GM12878 (cell line): Measurements from ENCODE around the gene NDEL1. TPM values are rescaled to one million over a fixed set of nuclear protein-coding genes. Genes with fewer than 3 reads are reported as not detected.

ENCODE experiments used
- ATAC-seq: fragments of 200-7000 bp; cut with Tn5 transposase; 3 replicates; pipeline ENCODE4 v1.9.1; 2020; ENCODE audit warnings: mild to moderate bottlenecking, moderate library complexity
- BruUV-seq: library from RNA; stranded (reverse); fragments of 400-500 nt; replicated peaks from 2 replicates; lab custom pipeline; 2021; lab: Mats Ljungman, UMichigan
- CTCF ChIA-PET: fragments of 300-600 bp; sonication (Branson Sonifier 250); formaldehyde crosslinking; extraction: SDS; loops from one replicate; lab custom pipeline; 2021; ENCODE audit warnings: inconsistent platforms; lab: Yijun Ruan, JAX
- POLR2A ChIA-PET: fragments of 350-600 bp; formaldehyde crosslinking; extraction: SDS; loops from one replicate; lab custom pipeline; 2021; ENCODE audit warnings: inconsistent platforms; lab: Charles Lee
- RAD21 ChIA-PET: fragments of 300-600 bp; sonication (Branson Sonifier 250); formaldehyde crosslinking; loops from one replicate; lab custom pipeline; 2023; ENCODE audit warnings: antibody characterized with exemption; ENCODE audit not compliant: unreplicated experiment; lab: Charles Lee
- SMC1A ChIA-PET: fragments of 300-600 bp; sonication (Branson Sonifier 250); formaldehyde crosslinking; loops from one replicate; lab custom pipeline; 2023; ENCODE audit not compliant: unreplicated experiment, uncharacterized antibody; lab: Charles Lee
- DNase-seq: peaks from one replicate; pipeline ENCODE4 v3.0.0-alpha.2; 2011; ENCODE audit warnings: low read depth, low spot score
- FAIRE-seq: peaks from 3 replicates; lab custom pipeline; 2011; peaks lifted over from hg19 to GRCh38; lab: Jason Lieb, UNC
- H2AFZ ChIP-seq: 2 replicates; pipeline ENCODE4 v1.6.0; 2011; ENCODE audit warnings: low read depth, low read length, control low read depth; ENCODE audit not compliant: control insufficient read depth
- H3K27ac ChIP-seq: 2 replicates; pipeline ENCODE4 v1.5.1; 2011; ENCODE audit warnings: control low read depth; ENCODE audit not compliant: control insufficient read depth, insufficient read depth
- H3K27me3 ChIP-seq, 2 experiments: replicated peaks in 1 of 2; 2 replicates each; pipeline versions ENCODE4 v1.6.0 to v1.6.1; 2011; ENCODE audit warnings: low read length in 1 of 2; ENCODE audit not compliant: control insufficient read depth in 2 of 2, insufficient read depth in 2 of 2
- H3K36me3 ChIP-seq, 2 experiments: 2 replicates each; pipeline ENCODE4 v1.5.1; 2011; ENCODE audit warnings: low read length in 1 of 2; ENCODE audit not compliant: control insufficient read depth in 2 of 2, insufficient read depth in 2 of 2
- H3K4me1 ChIP-seq: 2 replicates; pipeline ENCODE4 v1.6.1; 2011; ENCODE audit warnings: mild to moderate bottlenecking, low read length, moderate library complexity, mixed read lengths; ENCODE audit not compliant: control insufficient read depth, insufficient read depth
- H3K4me2 ChIP-seq: 2 replicates; pipeline ENCODE4 v1.6.0; 2011; ENCODE audit warnings: control low read depth; ENCODE audit not compliant: control insufficient read depth, insufficient read depth
- H3K4me3 ChIP-seq: fragments of 200-600 bp; sonication (generic); 2 replicates; pipeline ENCODE4 v1.5.1; 2016
- H3K79me2 ChIP-seq: 2 replicates; pipeline ENCODE4 v1.6.0; 2011; ENCODE audit warnings: low read length; ENCODE audit not compliant: control insufficient read depth, insufficient read depth
- H3K9ac ChIP-seq: 2 replicates; pipeline ENCODE4 v1.8.0; 2011; ENCODE audit warnings: low read length, control low read depth, mixed read lengths; ENCODE audit not compliant: control insufficient read depth, insufficient read depth
- H3K9me3 ChIP-seq: replicated peaks from 3 replicates; pipeline ENCODE4 v1.5.1; 2011; ENCODE audit warnings: mild to moderate bottlenecking, low read length; ENCODE audit not compliant: control insufficient read depth, insufficient read depth
- H4K20me1 ChIP-seq: 2 replicates; pipeline ENCODE4 v1.6.0; 2011; ENCODE audit not compliant: control insufficient read depth, insufficient read depth
- CEBPB ChIP-seq, 2 experiments: fragments of 150-350 bp in 1 of 2; IDR thresholded peaks; 2 replicates each; pipeline ENCODE4 v1.6.1; 2012 to 2014; ENCODE audit warnings: low read depth in 2 of 2, low read length in 2 of 2, borderline replicate concordance in 1 of 2, inconsistent platforms in 1 of 2
- HDAC6 ChIP-seq: fragments of 200-600 bp; sonication (generic); IDR thresholded peaks from one replicate; pipeline ENCODE4 v1.8.0; 2017; ENCODE audit warnings: antibody characterized with exemption; ENCODE audit not compliant: unreplicated experiment
- KDM1A ChIP-seq: fragments of 200-600 bp; sonication (generic); IDR thresholded peaks from 2 replicates; pipeline ENCODE4 v1.6.1; 2016; ENCODE audit warnings: borderline replicate concordance
- MAX ChIP-seq: IDR thresholded peaks from 2 replicates; pipeline ENCODE4 v1.6.1; 2012; ENCODE audit warnings: low read depth, low read length, improper control_type of control experiment
- POU2F2 ChIP-seq: IDR thresholded peaks from 3 replicates; pipeline ENCODE4 v1.6.1; 2011; ENCODE audit warnings: low read depth, mild to moderate bottlenecking, low read length, borderline replicate concordance
- SREBF2 ChIP-seq: IDR thresholded peaks from 2 replicates; pipeline ENCODE4 v1.6.1; 2012; ENCODE audit warnings: mild to moderate bottlenecking, low read length
- SRF ChIP-seq, 2 experiments: IDR thresholded peaks; 2 replicates each; pipeline ENCODE4 v1.6.1; 2011; ENCODE audit warnings: low read depth in 2 of 2, low read length in 2 of 2, mild to moderate bottlenecking in 1 of 2, moderate library complexity in 1 of 2
- WGBS: methylation state at CpG from one replicate; pipeline ENCODE4 v1.1.6; 2016; ENCODE audit warnings: low lambda C conversion rate; ENCODE audit not compliant: insufficient replicate concordance, insufficient coverage; ENCODE audit errors: missing lambda C conversion rate; 5-methylcytosine and 5-hydroxymethylcytosine counted together
- in situ Hi-C: fragments of 300-500 bp; cut with MboI; formaldehyde crosslinking; loops from 9 replicates; pipeline ENCODE4 v1.14.3; 2018; ENCODE audit warnings: mixed read lengths
- intact Hi-C: fragments of 100-400 bp; cut with micrococcal nuclease; formaldehyde crosslinking; loops from one replicate; pipeline ENCODE4 v1.14.2; 2022; ENCODE audit not compliant: unreplicated experiment
- polyA plus RNA-seq, 11 experiments: library from polyadenylated mRNA; depleted of rRNA in 4 of 11; unstranded in 6 of 11; stranded (reverse) in 5 of 11; fragments of >200 nt; fragmentation: Nextera tagmentation in 4 of 11; fragmentation: Illumina TruSeq in 1 of 11; extraction: Ambion mirVana in 4 of 11; extraction: Trizol in 1 of 11; gene quantifications; 1 replicate in 1 of 11; 2 replicates in 10 of 11; pipeline versions ENCODE4 v1.2.1 to v1.2.3, GENCODE V29; 2011 to 2016; ENCODE audit warnings: inconsistent platforms in 2 of 11, missing spikeins in 2 of 11, low read depth in 1 of 11
- total RNA-seq, 4 experiments: library from RNA; depleted of rRNA in 3 of 4; stranded (reverse); fragments of >200 nt in 3 of 4; fragmentation: Illumina TruSeq in 1 of 4; extraction: Trizol in 1 of 4; gene quantifications; 2 replicates each; pipeline versions ENCODE4 v1.2.1 to v1.2.3, GENCODE V29; 2013 to 2021

NDEL1 gene
- total and polyA plus RNA-seq, 10 of the 15 experiments (the other 5 are each of a cell fraction or from before 2014, with no cell fraction given), result 0.72 to 41.5 (median 29.9) TPM

DNA sequence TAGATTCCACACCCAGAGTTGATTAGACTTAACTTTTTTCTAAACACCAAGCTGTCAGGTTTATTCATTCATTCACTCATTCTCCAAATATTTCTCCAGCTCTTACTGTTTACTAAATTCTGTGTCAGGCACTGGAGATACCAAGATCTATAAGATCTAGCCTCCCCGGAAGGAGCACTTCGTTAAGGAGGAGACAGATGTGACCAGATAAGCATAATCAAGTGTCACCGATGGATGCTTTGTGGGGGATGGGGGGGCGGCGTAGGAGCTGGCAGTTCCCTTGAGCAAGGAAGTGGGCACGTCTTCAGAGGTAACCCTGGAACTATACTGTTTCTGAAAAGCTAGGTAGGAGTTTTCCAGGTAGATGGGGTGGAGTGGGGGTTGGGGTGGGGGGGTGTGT, 48.8 kb upstream of the NDEL1 start:
- RAD21 ChIA-PET, result no interaction called here
- WGBS, result 78% methylated on average over 6 of the region's 6 CpGs
- Histone ChIP-seq H3K27ac (no peak overlapping the region), H3K9ac (no peak overlapping the region), H3K27me3 (no peaks in the 10 kb centered on the region), H4K20me1 (no peaks in the 10 kb centered on the region), H3K4me3 (no peak overlapping the region), H3K9me3 (no peaks in the 10 kb centered on the region), H3K79me2 (peaks cover 19% of the 10 kb centered on the region), H3K36me3 (no peaks in the 10 kb centered on the region), H3K4me1 (no peaks in the 10 kb centered on the region), H3K4me2 (no peak overlapping the region), H2AFZ (no peak overlapping the region)
- FAIRE-seq (no peak), ATAC-seq (no peak), DNase-seq (no peak)
- in situ Hi-C loops (no loop called here), intact Hi-C loops (loop anchor here (10.0 kb wide), 1 partner anchor 358 kb away; the partner anchor contains the start of gene CCDC42)
- TF ChIP-seq POU2F2, result no peak
- no peak for TF ChIP-seq SREBF2
- TF ChIP-seq KDM1A, result no peak
- TF ChIP-seq MAX, result no peak
- no peak for TF ChIP-seq SRF (IDR thresholded peaks at IDR 0.05; ENCODE audit: low read depth in 2 of 2, low read length in 2 of 2)
- TF ChIP-seq CEBPB (IDR thresholded peaks at IDR 0.05; ENCODE audit: borderline replicate concordance in 1 of 2, low read depth in 2 of 2, low read length in 2 of 2), result no peak
- no peak for TF ChIP-seq HDAC6
- SMC1A ChIA-PET, result no interaction called here
- CTCF ChIA-PET, result interaction anchor here (1.5 to 1.9 kb wide), 2 partner anchors 10 to 359 kb away, joined by 4 to 9 read pairs; partner anchors contain the start of gene KRABD2
- no TSS peak for BruUV-seq
- POLR2A ChIA-PET, result interaction anchor here (0.6 to 1.3 kb wide), 2 partner anchors 10 to 298 kb away, joined by 4 to 5 read pairs; partner anchors contain the start of gene KRABD2
